Ovary (tissue), 3 donors: ENCODE measurements around the gene AFP.

Experiments
- EP300 ChIP-seq: sonication (generic); formaldehyde crosslinking; IDR thresholded peaks from one replicate; pipeline ENCODE4 v1.6.1; 2017; ENCODE audit warnings: antibody characterized with exemption
- TF ChIP-seq, protein P1 (sequence below), 3 donors: fragments of 450-650 bp in 2 of 3; fragments of 200-600 bp in 1 of 3; IDR thresholded peaks; one replicate each; pipeline versions ENCODE4 v1.5.1 to v1.8.0; 2016 to 2022; ENCODE audit warnings: antibody characterized with exemption in 3 of 3, mild to moderate bottlenecking in 1 of 3
- donor health status: DM: no; HTN: no; CAD: no.

DNA sequence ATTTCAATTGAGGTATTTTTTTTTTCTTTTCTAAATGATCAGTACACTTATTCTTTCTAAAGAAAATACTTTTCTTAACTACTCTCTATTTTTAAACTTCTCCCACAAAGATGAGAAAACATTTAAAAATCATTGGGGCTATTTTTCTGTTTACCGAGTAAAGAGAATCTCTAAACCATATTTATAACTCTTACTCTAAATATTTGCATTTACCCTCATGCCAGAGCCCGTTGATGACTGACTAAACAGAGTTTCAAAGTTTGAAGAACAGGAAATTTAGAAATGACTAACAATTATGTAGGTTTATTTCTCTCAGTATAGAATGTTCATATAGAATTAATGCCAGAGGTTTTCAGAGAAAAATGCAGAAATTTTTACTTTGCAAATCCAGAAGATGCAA lies 34.6 kb upstream of the AFP start:
- no peak for TF ChIP-seq EP300
- TF ChIP-seq, protein P1, sequence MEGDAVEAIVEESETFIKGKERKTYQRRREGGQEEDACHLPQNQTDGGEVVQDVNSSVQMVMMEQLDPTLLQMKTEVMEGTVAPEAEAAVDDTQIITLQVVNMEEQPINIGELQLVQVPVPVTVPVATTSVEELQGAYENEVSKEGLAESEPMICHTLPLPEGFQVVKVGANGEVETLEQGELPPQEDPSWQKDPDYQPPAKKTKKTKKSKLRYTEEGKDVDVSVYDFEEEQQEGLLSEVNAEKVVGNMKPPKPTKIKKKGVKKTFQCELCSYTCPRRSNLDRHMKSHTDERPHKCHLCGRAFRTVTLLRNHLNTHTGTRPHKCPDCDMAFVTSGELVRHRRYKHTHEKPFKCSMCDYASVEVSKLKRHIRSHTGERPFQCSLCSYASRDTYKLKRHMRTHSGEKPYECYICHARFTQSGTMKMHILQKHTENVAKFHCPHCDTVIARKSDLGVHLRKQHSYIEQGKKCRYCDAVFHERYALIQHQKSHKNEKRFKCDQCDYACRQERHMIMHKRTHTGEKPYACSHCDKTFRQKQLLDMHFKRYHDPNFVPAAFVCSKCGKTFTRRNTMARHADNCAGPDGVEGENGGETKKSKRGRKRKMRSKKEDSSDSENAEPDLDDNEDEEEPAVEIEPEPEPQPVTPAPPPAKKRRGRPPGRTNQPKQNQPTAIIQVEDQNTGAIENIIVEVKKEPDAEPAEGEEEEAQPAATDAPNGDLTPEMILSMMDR (IDR thresholded peaks at IDR 0.05): no peak
